Eye (tissue), 1 donor: ENCODE measurements around the gene SCN7A.
A peak's percentile ranks its signal among the peaks of the same experiment; 100 is the strongest.
"Not testable (repeated sequence)": the region's sequence is repeated elsewhere in the genome, so short reads cannot be mapped to it uniquely, and the experiment has no call there.

Experiments used
- DNase-seq: peaks from one replicate; pipeline ENCODE4 v3.0.0-alpha.2; 2015

Gene SCN7A

DNA sequence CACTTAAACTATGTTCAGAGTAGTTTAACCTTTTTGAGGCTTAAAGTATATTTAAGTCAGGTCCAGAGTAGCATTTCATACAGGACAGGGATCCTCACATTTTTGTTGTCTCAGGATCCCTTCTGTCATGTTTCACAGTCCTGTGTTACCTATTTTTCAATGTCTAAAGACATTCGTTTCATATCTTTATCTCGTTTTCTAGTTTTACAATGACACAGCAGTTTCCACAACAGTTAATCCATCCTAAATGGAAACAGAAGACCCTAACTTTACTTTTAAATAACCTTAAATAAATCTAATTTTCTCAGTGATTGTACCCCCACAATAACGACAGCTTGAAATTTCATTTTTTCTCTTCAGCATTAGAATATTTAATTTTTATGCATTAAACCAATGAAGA, 101.0 kb downstream of the SCN7A start:
- DNase-seq = no peak

GRCh38 chr2:166388481-166389070, 105.5 kb downstream of the SCN7A start:
- DNase-seq = no peak

- no peak for DNase-seq
Measured at GRCh38 chr2:166385313-166385712, 108.7 kb downstream of the SCN7A start.

DNA sequence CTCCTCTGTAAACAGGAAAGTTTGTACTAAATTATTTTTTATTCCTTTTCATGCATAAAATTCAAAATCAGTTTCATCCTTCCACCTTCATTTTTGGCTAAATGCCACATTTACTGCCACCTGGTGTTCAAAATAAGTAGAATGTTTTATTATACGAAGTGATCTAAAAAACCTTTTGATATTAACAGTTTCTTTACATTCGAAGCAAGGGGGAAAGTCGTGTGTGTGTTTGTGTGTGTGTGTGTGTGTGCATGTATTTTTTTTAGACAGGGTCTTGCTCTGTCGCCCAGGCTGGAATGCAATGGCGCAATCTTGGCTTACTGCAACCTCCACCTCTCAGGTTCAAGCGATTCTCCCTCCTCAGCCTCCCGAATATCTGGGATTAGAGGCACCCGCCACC, 109.3 kb downstream of the SCN7A start:
- DNase-seq = peak; percentile 62

DNA sequence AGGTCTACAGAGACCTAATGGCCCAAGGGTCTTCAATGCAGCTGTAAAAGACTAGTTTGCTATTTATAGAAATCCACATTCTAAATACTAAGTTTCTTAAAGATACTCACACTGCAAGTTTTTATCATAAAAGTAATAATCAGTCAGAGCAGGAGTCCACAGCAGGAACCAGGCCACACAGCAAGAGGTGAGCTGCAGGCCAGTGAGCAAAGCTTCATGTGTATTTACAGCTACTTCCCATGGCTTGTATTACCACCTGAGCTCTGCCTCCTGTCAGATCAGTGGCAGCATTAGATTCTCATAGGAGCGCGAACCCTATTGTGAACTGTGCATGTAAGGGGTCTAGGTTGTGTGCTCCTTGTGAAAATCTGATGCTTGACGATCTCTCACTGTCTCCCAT, 111.6 kb downstream of the SCN7A start:
- no peak for DNase-seq

GRCh38 chr2:166380615-166381014, 113.4 kb downstream of the SCN7A start:
- no peak for DNase-seq

GRCh38 chr2:166376873-166377272, 117.2 kb downstream of the SCN7A start:
- peak; percentile 42 for DNase-seq

DNA sequence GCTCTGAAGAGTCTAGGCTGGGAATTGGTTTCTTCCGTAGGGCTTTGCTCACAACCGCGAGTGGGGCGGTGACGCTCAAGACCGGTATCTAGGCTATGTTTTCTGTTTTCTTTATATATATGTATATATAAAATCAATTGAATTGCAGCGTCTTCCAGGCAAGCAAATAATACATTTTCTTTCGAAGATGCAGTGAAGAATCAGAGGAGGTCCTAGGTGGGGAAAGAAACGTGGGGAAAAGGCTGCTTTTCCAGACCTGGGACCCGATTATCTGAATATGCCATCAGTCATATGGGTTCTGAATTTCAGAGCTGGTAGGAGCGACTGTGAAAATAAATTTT, 117.6 kb downstream of the SCN7A start:
- DNase-seq = no peak

DNA sequence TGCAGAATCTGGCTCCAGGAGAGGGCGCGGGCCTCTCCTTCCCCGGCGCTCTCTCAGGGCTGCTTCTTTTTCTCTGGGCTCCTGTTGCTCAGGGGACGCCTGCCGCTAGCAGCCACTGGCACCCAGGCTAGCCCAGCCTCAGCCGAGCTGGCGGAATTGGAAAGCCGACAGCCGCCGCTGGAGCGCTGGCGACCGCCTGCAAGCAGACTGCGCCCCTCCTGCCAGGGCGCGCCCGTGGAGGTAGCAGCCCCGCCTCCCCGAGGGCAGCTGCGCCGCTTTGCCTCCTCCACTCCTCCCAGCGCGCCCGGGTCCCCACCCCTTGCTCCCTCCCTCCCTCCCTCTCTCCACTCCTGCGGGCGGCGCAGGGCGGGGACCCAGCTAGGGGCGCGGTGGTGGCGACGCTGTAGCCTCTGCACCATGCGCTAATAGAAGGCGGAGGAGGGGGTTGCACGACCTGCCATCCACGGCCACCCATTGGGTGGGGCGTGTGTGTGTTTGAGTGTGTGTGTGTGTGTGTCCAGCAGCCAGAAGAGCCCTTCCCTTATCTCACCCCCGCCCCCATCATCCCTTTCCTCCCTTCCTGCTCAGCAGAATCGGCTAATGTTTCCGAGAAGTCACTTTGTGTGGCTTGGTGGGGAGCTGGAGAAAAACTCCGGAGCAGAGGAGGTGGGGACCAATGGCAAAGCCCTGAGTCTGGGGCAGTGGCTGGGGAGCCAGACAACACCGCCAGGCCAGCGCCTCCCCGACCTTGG, 118.1 kb downstream of the SCN7A start, which contains the start of gene SCN9A:
TSS of gene SCN9A (minus strand) at position 209 of the 752 bp plus-strand sequence. CDS start 64,188 bp downstream, outside the sequence.
- peak; percentile 93 for DNase-seq

- DNase-seq = peak; percentile 74
Measured at GRCh38 chr2:166375195-166375735, 118.8 kb downstream of the SCN7A start.

- peak; percentile 41 for DNase-seq
Measured at GRCh38 chr2:166373951-166374350, 120.1 kb downstream of the SCN7A start.

DNA sequence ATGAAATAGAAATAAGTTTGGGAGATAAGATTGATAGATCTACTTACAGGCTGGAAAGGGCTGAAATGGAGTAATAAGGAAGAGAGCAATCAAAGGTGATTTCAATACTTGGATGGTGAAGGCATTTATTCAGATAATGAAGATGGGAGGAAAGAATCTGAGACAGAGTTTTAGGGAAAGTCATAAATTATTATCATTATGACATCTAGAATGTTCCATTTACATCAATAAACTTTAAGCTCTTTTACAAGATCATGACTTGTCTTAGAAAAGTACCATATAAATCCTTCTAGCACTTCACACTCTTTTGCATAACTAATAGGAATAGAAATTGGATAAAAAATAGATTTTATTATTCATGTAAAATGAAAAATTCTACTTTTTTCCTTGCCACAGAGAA, 120.5 kb downstream of the SCN7A start:
- no peak for DNase-seq

DNA sequence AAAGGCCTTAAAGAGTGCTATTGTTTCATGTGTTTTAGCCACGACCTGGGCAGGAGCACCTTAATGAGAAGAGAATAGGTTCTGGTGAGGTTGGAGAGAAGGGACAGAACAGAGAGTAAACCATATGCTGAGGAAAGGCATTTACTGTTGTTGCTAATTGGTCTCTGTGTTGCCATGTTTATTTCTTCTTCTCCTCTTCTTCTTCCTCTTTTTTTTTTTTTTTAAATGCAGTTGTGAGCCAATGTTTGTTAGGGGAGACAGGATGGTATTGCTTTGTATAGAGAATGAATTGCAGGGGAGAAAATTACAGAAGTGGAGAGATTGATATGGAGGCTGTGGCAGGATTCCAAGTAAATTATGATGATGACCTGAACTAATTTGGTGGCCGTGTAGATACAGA, 120.9 kb downstream of the SCN7A start:
- DNase-seq = no peak

DNA sequence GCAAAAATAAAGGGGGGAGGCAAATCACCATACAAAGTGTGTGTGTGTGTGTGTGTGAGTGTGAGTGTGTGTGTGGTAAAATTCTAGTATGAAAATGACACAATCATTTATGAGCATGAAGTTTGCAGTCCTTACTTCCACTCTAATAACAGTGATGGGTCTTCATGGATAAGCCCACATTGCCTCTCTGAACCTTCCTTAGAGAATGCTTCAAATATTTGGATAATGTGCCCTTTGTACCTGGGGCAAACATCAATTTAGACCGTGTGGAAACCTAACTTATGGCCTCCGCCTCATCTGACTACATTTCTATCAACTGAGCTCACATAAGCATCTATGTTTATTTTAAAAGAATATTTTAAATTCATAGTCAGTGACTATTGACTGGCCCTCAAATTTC, 122.0 kb downstream of the SCN7A start:
- DNase-seq = no peak

DNA sequence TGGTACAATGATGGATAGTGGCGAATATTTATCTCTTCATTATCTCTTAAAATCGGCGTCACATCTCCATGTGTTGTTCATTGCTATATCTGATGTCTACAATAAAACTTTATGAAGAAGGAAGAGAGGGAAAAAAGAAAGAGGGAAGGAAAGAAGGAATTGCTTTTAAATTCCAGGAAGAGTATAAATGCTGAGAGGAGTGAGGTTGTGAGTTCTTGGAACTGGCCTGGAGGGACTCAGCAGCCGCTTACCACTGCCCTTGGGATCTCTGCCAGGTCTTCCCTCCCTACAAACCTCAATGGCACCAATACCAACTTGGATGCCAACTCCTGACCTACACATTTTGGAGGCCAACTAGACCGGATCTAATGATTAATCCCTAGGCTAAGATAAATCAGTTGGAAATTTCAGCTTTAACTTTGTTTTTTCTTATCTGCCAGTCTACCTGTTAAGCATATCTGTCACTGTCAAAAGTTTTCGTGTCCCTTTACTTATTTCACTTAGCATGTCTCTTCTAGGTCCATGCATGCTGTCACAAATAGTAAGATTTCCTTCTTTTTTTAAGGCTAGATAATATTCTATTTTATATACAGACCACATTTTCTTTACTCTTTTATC, 128.1 kb downstream of the SCN7A start:
- DNase-seq = no peak

DNA sequence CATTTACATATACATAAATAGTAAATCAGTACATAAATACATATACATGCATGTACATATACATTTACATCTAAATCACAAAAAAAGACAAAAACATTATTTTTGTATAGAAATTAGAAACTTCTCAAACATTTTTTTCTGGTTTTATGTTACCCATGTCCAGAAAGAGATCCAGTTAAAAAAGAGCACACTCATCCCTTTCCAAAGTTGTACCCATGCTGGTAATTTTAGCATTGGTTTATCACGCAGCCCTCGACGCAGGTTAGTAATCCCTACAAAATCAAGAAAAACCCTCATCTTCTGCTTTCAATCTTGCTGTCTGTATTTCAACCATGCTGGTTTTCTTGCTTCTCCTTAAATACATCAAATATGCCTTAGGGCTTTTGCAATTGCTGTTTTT, 128.8 kb downstream of the SCN7A start:
- DNase-seq = no peak

DNA sequence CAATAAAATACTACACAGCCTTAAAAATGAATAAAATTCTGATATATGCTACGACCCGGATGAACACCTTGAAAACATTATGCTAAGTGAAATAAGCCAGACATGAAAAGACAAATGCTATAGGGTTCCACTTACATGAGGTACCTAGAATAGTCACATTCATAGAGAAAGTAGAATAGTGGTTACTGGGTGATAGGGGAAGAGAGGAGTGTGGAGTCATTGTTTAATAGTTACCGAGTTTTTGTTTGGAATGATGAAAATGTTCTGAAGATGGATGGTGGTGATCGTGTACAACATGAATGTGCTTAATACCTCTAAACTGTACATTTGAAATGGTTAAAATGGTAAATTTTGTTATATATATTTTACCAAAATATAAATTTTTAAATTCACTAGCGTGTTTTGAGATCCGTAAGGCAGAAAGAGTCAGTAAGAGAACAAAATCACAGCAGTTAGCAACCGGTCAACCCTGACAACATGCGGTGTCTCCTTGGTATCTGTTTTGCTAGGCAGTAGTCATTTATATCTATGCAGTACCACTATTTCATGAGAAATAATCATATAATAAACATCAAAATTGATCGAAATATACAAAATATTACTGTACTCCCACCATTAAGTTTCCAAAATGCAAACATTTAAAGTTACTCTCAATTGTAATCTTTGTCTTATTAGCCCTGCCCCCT, 129.4 kb downstream of the SCN7A start:
- DNase-seq = no peak

- peak; percentile 41 for DNase-seq
Measured at GRCh38 chr2:166361351-166362153, 132.5 kb downstream of the SCN7A start.

DNA sequence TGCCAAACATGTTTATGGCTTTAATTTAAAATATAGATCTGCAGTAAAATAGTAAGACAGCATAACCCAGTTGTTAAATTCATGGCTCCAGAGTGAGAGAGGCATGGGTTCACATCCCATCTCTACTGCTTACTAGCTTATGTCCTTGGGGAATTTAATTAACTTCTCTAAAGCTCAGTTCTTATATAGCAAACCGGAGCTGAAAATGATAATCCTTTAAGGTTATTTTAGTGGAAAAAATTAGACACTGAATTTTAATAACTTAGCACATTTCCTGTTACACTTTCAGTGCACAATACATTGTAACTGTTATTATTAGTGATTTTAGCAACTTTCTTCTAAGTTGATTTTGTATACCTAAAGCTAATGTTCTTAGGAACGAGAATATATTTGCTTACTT, 133.1 kb downstream of the SCN7A start:
- no peak for DNase-seq

GRCh38 chr2:166360426-166360825, 133.6 kb downstream of the SCN7A start:
- no peak for DNase-seq

- not testable (repeated sequence) for DNase-seq
Measured at GRCh38 chr2:166357950-166358321, 136.1 kb downstream of the SCN7A start.
